Measurements from ENCODE around the gene PRODH2.

PRODH2 gene

GRCh38 chr19:35812220-35813042, at the start of gene PRODH2:
Gene PRODH2 (minus strand): TSS chr19:35812845. CDS start chr19:35812805, 40 bp downstream.
- no peaks in the 10 kb centered on the region for H3K4me1 ChIP-seq (ENCODE audit: control insufficient read depth, low read depth, low read length)
- no peaks in the 10 kb centered on the region for H3K9me3 ChIP-seq (ENCODE audit: control insufficient read depth, low read depth, low read length)

GRCh38 chr19:35861640-35862160, 49.1 kb upstream of the PRODH2 start:
- no peak overlapping the region for H3K9ac ChIP-seq (ENCODE audit: low read length)
- peaks cover 7% of the 10 kb centered on the region for H3K4me1 ChIP-seq (ENCODE audit: control insufficient read depth, low read depth, low read length)
- H3K27me3 ChIP-seq (ENCODE audit: control insufficient read depth, insufficient read depth, low read length) = peaks cover 62% of the 10 kb centered on the region
- no peak overlapping the region for H3K27ac ChIP-seq (ENCODE audit: low read length)
- no peaks in the 10 kb centered on the region for H3K9me3 ChIP-seq (ENCODE audit: control insufficient read depth, low read depth, low read length)
- H3K4me3 ChIP-seq (ENCODE audit: low read length) = peak overlapping the region; percentile 53
- no peaks in the 10 kb centered on the region for H3K36me3 ChIP-seq (ENCODE audit: control insufficient read depth, low read depth, low read length)

More at GRCh38 chr19:35812220-35813042, at the start of gene PRODH2:
- H3K36me3 ChIP-seq (ENCODE audit: control insufficient read depth, low read depth, low read length) = no peaks in the 10 kb centered on the region
- no peak within 1 kb of the TSS for H3K27ac ChIP-seq (ENCODE audit: low read length)
- H3K27me3 ChIP-seq (ENCODE audit: control insufficient read depth, insufficient read depth, low read length) = no peaks in the 10 kb centered on the region
- no peak within 1 kb of the TSS for H3K4me3 ChIP-seq (ENCODE audit: low read length)
- no peak within 1 kb of the TSS for H3K9ac ChIP-seq (ENCODE audit: low read length)

- peak overlapping the region; percentile 53 for H3K4me3 ChIP-seq (ENCODE audit: low read length)
- H3K9ac ChIP-seq (ENCODE audit: low read length) = no peak overlapping the region
Measured at GRCh38 chr19:35860818-35861639, 48.4 kb upstream of the PRODH2 start.

GRCh38 chr19:35860436-35860817, 47.8 kb upstream of the PRODH2 start:
- Histone ChIP-seq H3K9me3 (ENCODE audit: control insufficient read depth, low read depth, low read length) (no peaks in the 10 kb centered on the region), H3K27me3 (ENCODE audit: control insufficient read depth, insufficient read depth, low read length) (peaks cover 74% of the 10 kb centered on the region)

More at GRCh38 chr19:35860818-35861639, 48.4 kb upstream of the PRODH2 start:
- Histone ChIP-seq H3K9me3 (ENCODE audit: control insufficient read depth, low read depth, low read length) (no peaks in the 10 kb centered on the region), H3K27me3 (ENCODE audit: control insufficient read depth, insufficient read depth, low read length) (peaks cover 68% of the 10 kb centered on the region), H3K36me3 (ENCODE audit: control insufficient read depth, low read depth, low read length) (no peaks in the 10 kb centered on the region), H3K4me1 (ENCODE audit: control insufficient read depth, low read depth, low read length) (peaks cover 7% of the 10 kb centered on the region), H3K27ac (ENCODE audit: low read length) (no peak overlapping the region)

GRCh38 chr19:35859414-35859813, 46.8 kb upstream of the PRODH2 start:
- Histone ChIP-seq H3K27ac (ENCODE audit: low read length) (no peak overlapping the region), H3K36me3 (ENCODE audit: control insufficient read depth, low read depth, low read length) (no peaks in the 10 kb centered on the region), H3K27me3 (ENCODE audit: control insufficient read depth, insufficient read depth, low read length) (peaks cover 84% of the 10 kb centered on the region), H3K4me1 (ENCODE audit: control insufficient read depth, low read depth, low read length) (peaks cover 14% of the 10 kb centered on the region), H3K9ac (ENCODE audit: low read length) (no peak overlapping the region), H3K9me3 (ENCODE audit: control insufficient read depth, low read depth, low read length) (no peaks in the 10 kb centered on the region), H3K4me3 (ENCODE audit: low read length) (no peak overlapping the region)

More at GRCh38 chr19:35860436-35860817, 47.8 kb upstream of the PRODH2 start:
- no peaks in the 10 kb centered on the region for H3K36me3 ChIP-seq (ENCODE audit: control insufficient read depth, low read depth, low read length)
- no peak overlapping the region for H3K27ac ChIP-seq (ENCODE audit: low read length)
- peak overlapping the region; percentile 53 for H3K4me3 ChIP-seq (ENCODE audit: low read length)
- H3K4me1 ChIP-seq (ENCODE audit: control insufficient read depth, low read depth, low read length) = peaks cover 13% of the 10 kb centered on the region
- no peak overlapping the region for H3K9ac ChIP-seq (ENCODE audit: low read length)

- peaks cover 84% of the 10 kb centered on the region for H3K27me3 ChIP-seq (ENCODE audit: control insufficient read depth, insufficient read depth, low read length)
- no peak overlapping the region for H3K9ac ChIP-seq (ENCODE audit: low read length)
- H3K4me3 ChIP-seq (ENCODE audit: low read length) = no peak overlapping the region
- H3K4me1 ChIP-seq (ENCODE audit: control insufficient read depth, low read depth, low read length) = peaks cover 14% of the 10 kb centered on the region
- no peaks in the 10 kb centered on the region for H3K9me3 ChIP-seq (ENCODE audit: control insufficient read depth, low read depth, low read length)
- no peaks in the 10 kb centered on the region for H3K36me3 ChIP-seq (ENCODE audit: control insufficient read depth, low read depth, low read length)
- no peak overlapping the region for H3K27ac ChIP-seq (ENCODE audit: low read length)
Measured at GRCh38 chr19:35858311-35858710, 45.7 kb upstream of the PRODH2 start.

GRCh38 chr19:35856546-35857149, 44.0 kb upstream of the PRODH2 start, which contains the start of gene KIRREL2:
Gene KIRREL2 (plus strand): TSS chr19:35856911. CDS start chr19:35857120, 209 bp downstream.
- no peak within 1 kb of the TSS for H3K27ac ChIP-seq (ENCODE audit: low read length)
- peaks cover 70% of the 10 kb centered on the region for H3K27me3 ChIP-seq (ENCODE audit: control insufficient read depth, insufficient read depth, low read length)
- peak within 1 kb of the TSS; percentile 32 for H3K9ac ChIP-seq (ENCODE audit: low read length)
- no peaks in the 10 kb centered on the region for H3K9me3 ChIP-seq (ENCODE audit: control insufficient read depth, low read depth, low read length)
- peak within 1 kb of the TSS; percentile 74 for H3K4me3 ChIP-seq (ENCODE audit: low read length)
- H3K36me3 ChIP-seq (ENCODE audit: control insufficient read depth, low read depth, low read length) = no peaks in the 10 kb centered on the region
- H3K4me1 ChIP-seq (ENCODE audit: control insufficient read depth, low read depth, low read length) = peaks cover 11% of the 10 kb centered on the region

- H3K27me3 ChIP-seq (ENCODE audit: control insufficient read depth, insufficient read depth, low read length) = peaks cover 41% of the 10 kb centered on the region
- no peak overlapping the region for H3K4me3 ChIP-seq (ENCODE audit: low read length)
- H3K4me1 ChIP-seq (ENCODE audit: control insufficient read depth, low read depth, low read length) = peaks cover 7% of the 10 kb centered on the region
- no peaks in the 10 kb centered on the region for H3K9me3 ChIP-seq (ENCODE audit: control insufficient read depth, low read depth, low read length)
- no peak overlapping the region for H3K9ac ChIP-seq (ENCODE audit: low read length)
- H3K27ac ChIP-seq (ENCODE audit: low read length) = no peak overlapping the region
- no peaks in the 10 kb centered on the region for H3K36me3 ChIP-seq (ENCODE audit: control insufficient read depth, low read depth, low read length)
Measured at GRCh38 chr19:35853038-35853756, 40.6 kb upstream of the PRODH2 start.

GRCh38 chr19:35852029-35852780, 39.6 kb upstream of the PRODH2 start, which contains the start of gene NPHS1:
Gene NPHS1 (minus strand): TSS chr19:35852504. CDS start chr19:35851837, 667 bp downstream.
- no peak within 1 kb of the TSS for H3K27ac ChIP-seq (ENCODE audit: low read length)
- H3K9me3 ChIP-seq (ENCODE audit: control insufficient read depth, low read depth, low read length) = no peaks in the 10 kb centered on the region
- H3K4me1 ChIP-seq (ENCODE audit: control insufficient read depth, low read depth, low read length) = peaks cover 7% of the 10 kb centered on the region
- no peak within 1 kb of the TSS for H3K4me3 ChIP-seq (ENCODE audit: low read length)
- no peaks in the 10 kb centered on the region for H3K36me3 ChIP-seq (ENCODE audit: control insufficient read depth, low read depth, low read length)
- no peak within 1 kb of the TSS for H3K9ac ChIP-seq (ENCODE audit: low read length)
- H3K27me3 ChIP-seq (ENCODE audit: control insufficient read depth, insufficient read depth, low read length) = peaks cover 36% of the 10 kb centered on the region
